ENCODE measurements around the gene OPTC.

GRCh38 chr1:203491664-203492063 is 2.3 kb upstream of the OPTC start:
- TF ChIP-seq CTCF (IDR thresholded peaks at IDR 0.05) = no peak
- TF ChIP-seq POLR2A (IDR thresholded peaks at IDR 0.05) = no peak

Measured in stomach (tissue), 4 donors.